GM19328 (cell line): Measurements from ENCODE around the gene MKRN1.
"Not testable (repeated sequence)": the region's sequence is repeated elsewhere in the genome, so short reads cannot be mapped to it uniquely, and the experiment has no call there.

Experiments
- ATAC-seq: cut with Tn5 transposase; IDR thresholded peaks from one replicate; pipeline ENCODE4 v1.9.1; 2021; ENCODE audit warnings: mild to moderate bottlenecking, moderate library complexity; ENCODE audit not compliant: unreplicated experiment

Gene MKRN1, protein sequence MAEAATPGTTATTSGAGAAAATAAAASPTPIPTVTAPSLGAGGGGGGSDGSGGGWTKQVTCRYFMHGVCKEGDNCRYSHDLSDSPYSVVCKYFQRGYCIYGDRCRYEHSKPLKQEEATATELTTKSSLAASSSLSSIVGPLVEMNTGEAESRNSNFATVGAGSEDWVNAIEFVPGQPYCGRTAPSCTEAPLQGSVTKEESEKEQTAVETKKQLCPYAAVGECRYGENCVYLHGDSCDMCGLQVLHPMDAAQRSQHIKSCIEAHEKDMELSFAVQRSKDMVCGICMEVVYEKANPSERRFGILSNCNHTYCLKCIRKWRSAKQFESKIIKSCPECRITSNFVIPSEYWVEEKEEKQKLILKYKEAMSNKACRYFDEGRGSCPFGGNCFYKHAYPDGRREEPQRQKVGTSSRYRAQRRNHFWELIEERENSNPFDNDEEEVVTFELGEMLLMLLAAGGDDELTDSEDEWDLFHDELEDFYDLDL

GRCh38 chr7:140479062-140479738 is at the start of gene MKRN1:
Gene MKRN1 (minus strand): TSS chr7:140479505. CDS start chr7:140479344, 161 bp downstream.
- ATAC-seq, result peak; percentile 92

- ATAC-seq, result no peak
Observed at GRCh38 chr7:140526787-140527664, 47.7 kb upstream of the MKRN1 start.

- no peak for ATAC-seq
Observed at GRCh38 chr7:140526214-140526613, 46.9 kb upstream of the MKRN1 start.

DNA sequence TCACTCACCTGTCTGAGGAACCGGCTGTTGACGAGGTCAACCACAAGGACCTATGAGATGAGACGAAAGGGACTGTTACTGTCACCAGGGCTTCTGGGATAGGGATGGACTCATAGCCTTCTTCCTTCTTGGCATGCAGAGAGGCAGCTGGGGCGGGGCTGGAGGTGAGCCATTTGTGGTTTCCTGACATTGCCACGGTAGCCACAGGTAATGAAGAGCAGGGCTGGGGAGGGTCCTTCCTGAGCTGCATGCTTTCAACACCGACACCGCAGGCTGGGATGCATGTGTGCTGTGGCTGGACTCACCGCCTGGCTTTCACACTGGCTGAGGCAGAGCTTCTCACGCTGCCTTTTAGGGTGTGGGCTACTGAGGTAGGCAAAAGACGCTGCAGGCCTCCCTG is 46.4 kb upstream of the MKRN1 start:
- no peak for ATAC-seq

- ATAC-seq, result no peak
Observed at GRCh38 chr7:140521421-140521820, 42.1 kb upstream of the MKRN1 start.

DNA sequence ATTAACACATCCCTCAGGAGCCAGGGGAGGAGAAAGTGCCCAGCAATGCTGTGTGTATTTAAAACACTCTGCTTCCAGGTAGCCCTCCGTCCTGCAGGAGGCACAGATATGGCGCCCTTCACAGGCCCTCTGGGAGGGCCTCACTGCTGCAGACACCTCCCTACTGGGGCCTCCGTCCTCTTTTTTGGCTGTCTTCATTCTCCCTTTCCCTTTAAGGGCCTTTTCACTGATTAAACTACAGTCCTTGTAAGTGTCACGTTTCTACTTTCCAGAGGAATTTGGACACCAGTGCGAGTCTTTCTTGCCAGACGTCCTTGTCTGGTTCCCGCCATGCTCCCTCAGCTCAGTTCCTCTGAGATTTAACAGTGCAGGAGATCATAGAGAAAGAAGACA is 39.7 kb upstream of the MKRN1 start:
- ATAC-seq, result no peak

GRCh38 chr7:140518370-140519006 is 39.2 kb upstream of the MKRN1 start:
- no peak for ATAC-seq

GRCh38 chr7:140517546-140518369 is 38.5 kb upstream of the MKRN1 start:
- ATAC-seq, result no peak

GRCh38 chr7:140512317-140513000 is 33.2 kb upstream of the MKRN1 start:
- no peak for ATAC-seq

DNA sequence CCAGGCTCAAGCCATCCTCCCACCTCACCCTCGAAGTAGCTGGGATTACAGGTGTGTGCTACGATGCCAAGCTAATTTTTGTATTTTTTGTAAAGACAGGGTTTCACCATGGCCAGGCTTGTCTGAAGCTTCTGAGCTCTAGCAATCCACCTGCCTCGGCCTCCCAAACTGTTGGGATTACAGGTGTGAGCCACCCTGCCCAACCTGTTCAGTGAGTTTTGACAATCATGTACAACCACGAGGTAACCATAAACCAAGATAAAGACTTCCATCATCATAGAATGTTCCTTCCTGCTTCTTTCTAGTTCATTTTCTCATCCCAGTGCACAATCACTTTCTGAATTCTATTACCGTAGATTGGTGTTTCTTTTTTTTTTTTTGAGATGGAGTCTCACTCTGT is 30.5 kb upstream of the MKRN1 start:
- ATAC-seq, result no peak

- ATAC-seq, result not testable (repeated sequence)
Observed at GRCh38 chr7:140507556-140507955, 28.3 kb upstream of the MKRN1 start.

GRCh38 chr7:140506788-140507464 is 27.6 kb upstream of the MKRN1 start:
- ATAC-seq, result no peak

- ATAC-seq, result no peak
Observed at GRCh38 chr7:140501966-140502365, 22.7 kb upstream of the MKRN1 start.

DNA sequence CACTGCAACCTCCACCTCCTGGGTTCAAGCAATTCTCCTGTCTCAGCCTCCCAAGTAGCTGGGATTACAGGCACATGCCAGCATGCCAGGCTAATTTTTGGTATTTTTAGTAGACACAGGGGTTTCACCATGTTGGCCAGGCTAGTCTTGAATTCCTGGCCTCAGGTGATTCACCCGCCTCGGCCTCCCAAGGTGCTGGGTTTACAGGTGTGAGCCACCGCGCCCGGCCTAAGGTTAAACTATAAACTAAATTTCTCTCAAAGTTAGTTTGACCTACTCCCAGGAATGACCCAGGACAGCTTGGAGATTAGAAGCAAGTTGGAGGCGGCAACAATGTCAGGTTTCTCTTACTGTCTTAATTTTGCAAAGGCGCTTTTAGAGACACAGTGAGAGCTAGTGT is 18.5 kb upstream of the MKRN1 start:
- ATAC-seq, result not testable (repeated sequence)

GRCh38 chr7:140497241-140497769 is 18.0 kb upstream of the MKRN1 start:
- no peak for ATAC-seq

- ATAC-seq, result no peak
Observed at GRCh38 chr7:140495514-140496097, 16.3 kb upstream of the MKRN1 start.

- ATAC-seq, result no peak
Observed at GRCh38 chr7:140494867-140495266, 15.6 kb upstream of the MKRN1 start.

- ATAC-seq, result no peak
Observed at GRCh38 chr7:140489026-140489359, 9.7 kb upstream of the MKRN1 start.
